Measurements from ENCODE around the gene RAD9A.
"Not testable (repeated sequence)": the region's sequence is repeated elsewhere in the genome, so short reads cannot be mapped to it uniquely, and the experiment has no call there.

GRCh38 chr11:67403085-67403484 lies 11.3 kb downstream of the RAD9A start:
- not testable (repeated sequence) for TF ChIP-seq CTCF (conservative IDR thresholded peaks at IDR 0.05 in 1 of 2, IDR thresholded peaks at IDR 0.05 in 1 of 2; ENCODE audit: low read depth in 1 of 2, low read length in 2 of 2); EZH2 (IDR thresholded peaks at IDR 0.05; ENCODE audit: low read length, missing control alignments)

Data from fibroblast of lung (primary cell).